HCT116 (cell line): ENCODE measurements around the gene R3HCC1L. TPM values are rescaled to one million over a fixed set of nuclear protein-coding genes. Genes with fewer than 3 reads are reported as not detected.

Experiments used
- ATAC-seq: fragments of 200-7000 bp; cut with Tn5 transposase; 2 replicates; pipeline ENCODE4 v1.9.1; 2020; ENCODE audit warnings: mild to moderate bottlenecking, moderate library complexity
- BruUV-seq: library from RNA; stranded (reverse); fragments of 400-500 nt; replicated peaks from 2 replicates; lab custom pipeline; 2021; lab: Mats Ljungman, UMichigan
- CTCF ChIA-PET: fragments of 300-600 bp; sonication (Branson Sonifier 250); formaldehyde crosslinking; loops from one replicate; lab custom pipeline; 2021; ENCODE audit warnings: antibody characterized with exemption; lab: Charles Lee
- POLR2A ChIA-PET: fragments of 300-600, 350-600 bp; sonication (Branson Sonifier 250); formaldehyde crosslinking; loops from one replicate; lab custom pipeline; 2021; ENCODE audit warnings: antibody characterized with exemption; lab: Charles Lee
- RAD21 ChIA-PET, 2 experiments: fragments of 300-600 bp; sonication (Branson Sonifier 250); formaldehyde crosslinking; loops; one replicate each; lab custom pipeline; 2023; ENCODE audit warnings: low total read pairs in 2 of 2; ENCODE audit not compliant: uncharacterized antibody in 2 of 2, unreplicated experiment in 2 of 2, low non-redundant PET in 1 of 2; lab: Charles Lee
- DNase-seq: peaks from one replicate; pipeline ENCODE4 v3.0.0-alpha.2; 2010; ENCODE audit warnings: low read depth, low spot score
- H2AFZ ChIP-seq: fragments of 200-600 bp; shearing (Covaris generic), sonication (generic); 2 replicates; pipeline ENCODE4 v1.6.1; 2017; ENCODE audit warnings: low read depth, mixed run types, mixed read lengths, antibody characterized with exemption, low read length; ENCODE audit not compliant: poor library complexity, severe bottlenecking
- H3K27ac ChIP-seq: 2 replicates; pipeline ENCODE4 v1.5.1; 2012; ENCODE audit warnings: low read depth, low read length
- H3K27me3 ChIP-seq: fragments of 200-600 bp; sonication (generic); 2 replicates; pipeline ENCODE4 v1.6.1; 2016; ENCODE audit warnings: mixed run types, low read length, mixed read lengths; ENCODE audit not compliant: insufficient read depth
- H3K36me3 ChIP-seq, 2 experiments: fragments of 200-500 bp in 1 of 2; fragments of 200-600 bp in 1 of 2; sonication (Bioruptor generic) in 1 of 2; sonication (generic) in 1 of 2; 2 replicates each; pipeline versions ENCODE4 v1.5.1 to v1.6.1; 2014 to 2016; ENCODE audit warnings: low read length in 2 of 2, inconsistent platforms in 1 of 2, mixed read lengths in 1 of 2, mixed run types in 1 of 2; ENCODE audit not compliant: insufficient read depth in 2 of 2, control insufficient read depth in 1 of 2
- H3K4me1 ChIP-seq, 2 experiments: fragments of 200-600 bp in 1 of 2; sonication (generic) in 1 of 2; 2 replicates each; pipeline versions ENCODE4 v1.5.1 to v1.6.1; 2012 to 2017; ENCODE audit warnings: low read length in 2 of 2, inconsistent platforms in 1 of 2, mild to moderate bottlenecking in 1 of 2, mixed read lengths in 1 of 2, mixed run types in 1 of 2, moderate library complexity in 1 of 2; ENCODE audit not compliant: insufficient read depth in 2 of 2, control insufficient read depth in 1 of 2
- H3K4me2 ChIP-seq: fragments of 200-600 bp; sonication (generic); 2 replicates; pipeline ENCODE4 v1.6.1; 2017; ENCODE audit warnings: mixed run types, low read length, mixed read lengths
- H3K4me3 ChIP-seq, 2 experiments: fragments of 200-600 bp in 1 of 2; sonication (generic) in 1 of 2; replicated peaks in 1 of 2; 2 replicates each; pipeline ENCODE4 v1.5.1; 2011 to 2016; ENCODE audit warnings: low read length in 2 of 2, control low read depth in 1 of 2, low read depth in 1 of 2, mild to moderate bottlenecking in 1 of 2, mixed read lengths in 1 of 2, mixed run types in 1 of 2
- H3K79me2 ChIP-seq: fragments of 200-600 bp; sonication (generic); 2 replicates; pipeline ENCODE4 v1.6.1; 2017; ENCODE audit warnings: mild to moderate bottlenecking, mixed run types, low read length, moderate library complexity, mixed read lengths; ENCODE audit not compliant: insufficient read depth
- H3K9ac ChIP-seq: fragments of 200-600 bp; sonication (generic); 2 replicates; pipeline ENCODE4 v1.6.1; 2016; ENCODE audit warnings: low read length, mixed read lengths
- H3K9me2 ChIP-seq: fragments of 200-600 bp; sonication (generic), shearing (Covaris generic); 2 replicates; pipeline ENCODE4 v1.6.1; 2017; ENCODE audit warnings: mixed run types, mild to moderate bottlenecking, moderate library complexity; ENCODE audit not compliant: insufficient read depth
- H3K9me3 ChIP-seq, 2 experiments: fragments of 200-500 bp in 1 of 2; fragments of 200-600 bp in 1 of 2; sonication (Bioruptor generic) in 1 of 2; sonication (generic) in 1 of 2; 2 replicates each; pipeline ENCODE4 v1.6.1; 2014 to 2017; ENCODE audit warnings: low read length in 2 of 2, mixed read lengths in 2 of 2, inconsistent platforms in 1 of 2, low read depth in 1 of 2, mild to moderate bottlenecking in 1 of 2, mixed run types in 1 of 2, moderate library complexity in 1 of 2; ENCODE audit not compliant: control insufficient read depth in 1 of 2, insufficient read depth in 1 of 2
- H4K20me1 ChIP-seq: fragments of 200-600 bp; sonication (generic), shearing (Covaris generic); 2 replicates; pipeline ENCODE4 v1.6.1; 2017; ENCODE audit warnings: mixed run types, mild to moderate bottlenecking, moderate library complexity; ENCODE audit not compliant: insufficient read depth
- CEBPB ChIP-seq: IDR thresholded peaks from 2 replicates; pipeline ENCODE4 v1.6.1; 2012; ENCODE audit warnings: low read depth
- EZH2 ChIP-seq: fragments of 200-600 bp; sonication (generic); IDR thresholded peaks from 2 replicates; pipeline ENCODE4 v1.6.1; 2017; ENCODE audit warnings: antibody characterized with exemption, mixed run types
- EZH2phosphoT487 ChIP-seq: fragments of 200-600 bp; IDR thresholded peaks from 2 replicates; pipeline ENCODE4 v1.6.1; 2018; ENCODE audit warnings: antibody characterized with exemption, borderline replicate concordance
- intact Hi-C: fragments of 100-400 bp; cut with micrococcal nuclease; formaldehyde crosslinking; loops from 2 replicates; pipeline ENCODE4 v1.10.0; 2022
- total RNA-seq: library from RNA; stranded (reverse); gene quantifications from one replicate; pipeline ENCODE4 v1.2.1, GENCODE V29; 2021; ENCODE audit not compliant: unreplicated experiment
- TF ChIP-seq, protein P1 (sequence below): IDR thresholded peaks from 2 replicates; pipeline ENCODE4 v1.6.1; 2012; ENCODE audit warnings: low read depth

The R3HCC1L gene
- total RNA-seq, 1 experiment from 2014 or later: 9.3 TPM

DNA sequence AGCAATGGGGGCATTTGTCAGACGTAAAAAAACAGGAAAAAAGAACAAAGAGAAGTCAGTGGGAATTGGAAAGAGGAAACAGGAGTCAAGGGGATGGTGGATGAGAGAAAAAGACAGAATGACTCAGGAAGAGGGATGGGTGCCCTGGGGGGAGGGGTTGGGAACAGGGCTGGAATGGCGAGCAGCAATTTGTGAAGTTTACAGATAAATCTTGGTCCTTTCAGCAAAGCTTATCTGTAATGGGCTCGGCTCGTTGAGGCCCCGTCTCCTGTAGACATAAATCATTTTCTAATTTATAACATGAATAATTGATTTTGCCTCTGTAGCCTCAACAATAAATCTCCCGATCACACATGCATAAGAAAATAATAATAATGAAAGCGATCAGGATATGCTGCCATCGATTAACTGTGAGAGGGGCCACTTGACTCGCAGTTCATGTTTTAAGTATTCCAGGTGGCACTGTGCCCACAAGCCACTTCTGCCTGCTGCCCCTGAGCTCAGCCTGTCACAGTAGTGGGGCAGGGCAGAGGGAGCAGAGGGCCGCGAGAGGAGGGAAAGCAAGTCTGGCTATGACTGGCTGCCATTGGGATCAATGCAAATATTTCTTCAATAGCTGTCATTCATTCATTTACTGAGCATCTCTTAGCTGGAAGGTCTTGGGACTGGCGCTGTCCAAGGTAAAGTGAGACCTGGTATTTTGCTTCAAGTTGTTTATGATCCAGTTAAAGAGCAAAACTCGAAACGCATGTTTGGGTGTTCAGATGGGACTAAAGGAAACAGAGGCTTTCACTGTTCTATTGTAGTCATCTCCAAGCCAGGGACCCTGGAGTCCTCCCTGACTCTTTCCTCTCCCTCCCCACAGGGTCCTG lies 47.4 kb upstream of the R3HCC1L start:
- H3K4me1 ChIP-seq: no peaks in the 10 kb centered on the region
- H3K9me2 ChIP-seq: no peaks in the 10 kb centered on the region
- no peak for ATAC-seq
- no peaks in the 10 kb centered on the region for H4K20me1 ChIP-seq
- ChIA-PET RAD21 (no interaction called here), POLR2A (no interaction called here), CTCF (no interaction called here)
- H2AFZ ChIP-seq: no peak overlapping the region
- H3K9me3 ChIP-seq: no peaks in the 10 kb centered on the region
- no peak overlapping the region for H3K27ac ChIP-seq
- no TSS peak for BruUV-seq
- no peak for DNase-seq
- no peaks in the 10 kb centered on the region for H3K79me2 ChIP-seq
- H3K27me3 ChIP-seq: peaks cover 48% of the 10 kb centered on the region
- intact Hi-C loops: no loop called here
- TF ChIP-seq CEBPB (no peak), EZH2phosphoT487 (no peak), EZH2 (no peak)
- TF ChIP-seq, protein P1, sequence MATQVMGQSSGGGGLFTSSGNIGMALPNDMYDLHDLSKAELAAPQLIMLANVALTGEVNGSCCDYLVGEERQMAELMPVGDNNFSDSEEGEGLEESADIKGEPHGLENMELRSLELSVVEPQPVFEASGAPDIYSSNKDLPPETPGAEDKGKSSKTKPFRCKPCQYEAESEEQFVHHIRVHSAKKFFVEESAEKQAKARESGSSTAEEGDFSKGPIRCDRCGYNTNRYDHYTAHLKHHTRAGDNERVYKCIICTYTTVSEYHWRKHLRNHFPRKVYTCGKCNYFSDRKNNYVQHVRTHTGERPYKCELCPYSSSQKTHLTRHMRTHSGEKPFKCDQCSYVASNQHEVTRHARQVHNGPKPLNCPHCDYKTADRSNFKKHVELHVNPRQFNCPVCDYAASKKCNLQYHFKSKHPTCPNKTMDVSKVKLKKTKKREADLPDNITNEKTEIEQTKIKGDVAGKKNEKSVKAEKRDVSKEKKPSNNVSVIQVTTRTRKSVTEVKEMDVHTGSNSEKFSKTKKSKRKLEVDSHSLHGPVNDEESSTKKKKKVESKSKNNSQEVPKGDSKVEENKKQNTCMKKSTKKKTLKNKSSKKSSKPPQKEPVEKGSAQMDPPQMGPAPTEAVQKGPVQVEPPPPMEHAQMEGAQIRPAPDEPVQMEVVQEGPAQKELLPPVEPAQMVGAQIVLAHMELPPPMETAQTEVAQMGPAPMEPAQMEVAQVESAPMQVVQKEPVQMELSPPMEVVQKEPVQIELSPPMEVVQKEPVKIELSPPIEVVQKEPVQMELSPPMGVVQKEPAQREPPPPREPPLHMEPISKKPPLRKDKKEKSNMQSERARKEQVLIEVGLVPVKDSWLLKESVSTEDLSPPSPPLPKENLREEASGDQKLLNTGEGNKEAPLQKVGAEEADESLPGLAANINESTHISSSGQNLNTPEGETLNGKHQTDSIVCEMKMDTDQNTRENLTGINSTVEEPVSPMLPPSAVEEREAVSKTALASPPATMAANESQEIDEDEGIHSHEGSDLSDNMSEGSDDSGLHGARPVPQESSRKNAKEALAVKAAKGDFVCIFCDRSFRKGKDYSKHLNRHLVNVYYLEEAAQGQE: peak; percentile 52
- H3K4me2 ChIP-seq: no peak overlapping the region
- no peak overlapping the region for H3K4me3 ChIP-seq
- H3K9ac ChIP-seq: no peak overlapping the region
- H3K36me3 ChIP-seq: no peaks in the 10 kb centered on the region
